Neural cell (in vitro differentiated cells): ENCODE data around the gene CCDC33. TPM values are rescaled to one million over a fixed set of nuclear protein-coding genes. Genes with fewer than 3 reads are reported as not detected.

Source experiments
- H2AFZ ChIP-seq: fragments of 200-600, 300-800 bp; sonication (generic), shearing (Covaris generic); 2 replicates; pipeline ENCODE4 v1.6.0; 2014; ENCODE audit warnings: low read depth, mild to moderate bottlenecking, antibody characterized with exemption, low read length, moderate library complexity
- H3F3A ChIP-seq: fragments of 200-600 bp; shearing (Covaris generic); 2 replicates; pipeline ENCODE4 v1.6.1; 2016; ENCODE audit warnings: mild to moderate bottlenecking, moderate library complexity, mixed read lengths, antibody characterized with exemption, low read length; ENCODE audit not compliant: insufficient read depth, poor library complexity, severe bottlenecking
- H3K27ac ChIP-seq: fragments of 200-600, 300-800 bp; sonication (generic), shearing (Covaris generic); 2 replicates; pipeline ENCODE4 v1.5.1; 2014; ENCODE audit warnings: mild to moderate bottlenecking, low read length, moderate library complexity
- H3K27me3 ChIP-seq: fragments of 300-800, 200-600 bp; sonication (generic), shearing (Covaris generic); 2 replicates; pipeline ENCODE4 v1.6.0; 2014; ENCODE audit warnings: mild to moderate bottlenecking, low read depth, low read length, moderate library complexity; ENCODE audit not compliant: insufficient read depth
- H3K36me3 ChIP-seq: fragments of 300-800, 200-600 bp; sonication (generic), shearing (Covaris generic); 2 replicates; pipeline ENCODE4 v1.5.1; 2014; ENCODE audit warnings: mild to moderate bottlenecking, antibody characterized with exemption, low read length, moderate library complexity; ENCODE audit not compliant: insufficient read depth
- H3K4me2 ChIP-seq: fragments of 300-800, 200-600 bp; sonication (generic), shearing (Covaris generic); 2 replicates; pipeline ENCODE4 v1.6.0; 2014; ENCODE audit warnings: mild to moderate bottlenecking, low read length
- H3K4me3 ChIP-seq: fragments of 300-800, 200-600 bp; sonication (generic), shearing (Covaris generic); 2 replicates; pipeline ENCODE4 v1.5.1; 2014; ENCODE audit warnings: mild to moderate bottlenecking, low read length, moderate library complexity
- H3K79me2 ChIP-seq: fragments of 200-600 bp; shearing (Covaris generic); replicated peaks from 2 replicates; pipeline ENCODE4 v1.6.0; 2014; ENCODE audit warnings: mild to moderate bottlenecking, low read length, moderate library complexity; ENCODE audit not compliant: insufficient read depth
- H3K9ac ChIP-seq: fragments of 300-800, 200-600 bp; sonication (generic), shearing (Covaris generic); 2 replicates; pipeline ENCODE4 v1.6.1; 2016; ENCODE audit warnings: mild to moderate bottlenecking, low read length, mixed read lengths
- H3K9me2 ChIP-seq: fragments of 200-600 bp; shearing (Covaris generic); 2 replicates; pipeline ENCODE4 v1.6.1; 2016; ENCODE audit warnings: mild to moderate bottlenecking, low read length, mixed read lengths; ENCODE audit not compliant: insufficient read depth
- H3K9me3 ChIP-seq: fragments of 200-600, 300-800 bp; sonication (generic), shearing (Covaris generic); 2 replicates; pipeline ENCODE4 v1.6.1; 2016; ENCODE audit warnings: mild to moderate bottlenecking, mixed run types, low read length, moderate library complexity, mixed read lengths
- H4K20me1 ChIP-seq: fragments of 200-600 bp; shearing (Covaris generic); 2 replicates; pipeline ENCODE4 v1.6.1; 2016; ENCODE audit warnings: mild to moderate bottlenecking, mixed run types; ENCODE audit not compliant: insufficient read depth
- CTCF ChIP-seq: fragments of 450-650 bp; IDR thresholded peaks from 2 replicates; pipeline ENCODE4 v1.5.1; 2014; ENCODE audit warnings: antibody characterized with exemption, mild to moderate bottlenecking, moderate library complexity; ENCODE audit not compliant: poor library complexity, severe bottlenecking
- EP300 ChIP-seq: fragments of 450-650 bp; conservative IDR thresholded peaks from 2 replicates; pipeline ENCODE4 v1.6.1; 2014; ENCODE audit warnings: antibody characterized with exemption, mild to moderate bottlenecking, moderate library complexity; ENCODE audit not compliant: poor library complexity, severe bottlenecking
- EZH2 ChIP-seq: fragments of 200-600, 300-800 bp; shearing (Covaris generic), sonication (generic); IDR thresholded peaks from 2 replicates; pipeline ENCODE4 v1.6.1; 2014; ENCODE audit warnings: antibody characterized with exemption, low read length, borderline replicate concordance, mild to moderate bottlenecking; ENCODE audit not compliant: insufficient read depth, poor library complexity, severe bottlenecking
- MXI1 ChIP-seq: fragments of 450-650 bp; conservative IDR thresholded peaks from 2 replicates; pipeline ENCODE4 v1.6.1; 2014; ENCODE audit warnings: antibody characterized with exemption, mild to moderate bottlenecking; ENCODE audit not compliant: poor library complexity, severe bottlenecking
- POLR2AphosphoS5 ChIP-seq: IDR thresholded peaks from 2 replicates; pipeline ENCODE4 v1.6.1; 2012
- RAD21 ChIP-seq: fragments of 450-650 bp; conservative IDR thresholded peaks from 2 replicates; pipeline ENCODE4 v1.6.1; 2014; ENCODE audit warnings: antibody characterized with exemption, mild to moderate bottlenecking, moderate library complexity
- REST ChIP-seq: IDR thresholded peaks from 2 replicates; pipeline ENCODE4 v1.6.1; 2012; ENCODE audit warnings: borderline replicate concordance
- SMC3 ChIP-seq: fragments of 450-650 bp; conservative IDR thresholded peaks from 2 replicates; pipeline ENCODE4 v1.6.1; 2014; ENCODE audit warnings: antibody characterized with exemption, mild to moderate bottlenecking, moderate library complexity; ENCODE audit not compliant: poor library complexity
- TAF1 ChIP-seq: IDR thresholded peaks from 2 replicates; pipeline ENCODE4 v1.6.1; 2012; ENCODE audit warnings: low read depth
- polyA plus RNA-seq: library from polyadenylated mRNA; depleted of rRNA; stranded (reverse); fragments of >200 nt; gene quantifications from 2 replicates; pipeline ENCODE4 v1.2.3, GENCODE V29; 2014

Gene CCDC33
- polyA plus RNA-seq, 1 donor from 2014 or later: 1.4 TPM

GRCh38 chr15:74208496-74208895 lies 27.6 kb upstream of the CCDC33 start:
- H3K9me2 ChIP-seq: no peaks in the 10 kb centered on the region
- H3K9me3 ChIP-seq: no peaks in the 10 kb centered on the region
- no peaks in the 10 kb centered on the region for H4K20me1 ChIP-seq
- no peak overlapping the region for H3K27ac ChIP-seq
- H3K4me3 ChIP-seq: no peak overlapping the region
- H3K79me2 ChIP-seq: no peaks in the 10 kb centered on the region
- TF ChIP-seq EZH2: no peak
- no peak for TF ChIP-seq RAD21
- no peak for TF ChIP-seq MXI1
- no peak for TF ChIP-seq REST
- TF ChIP-seq EP300: no peak
- TF ChIP-seq SMC3: no peak
- no peak for TF ChIP-seq CTCF
- TF ChIP-seq POLR2AphosphoS5: no peak
- TF ChIP-seq TAF1: no peak
- H3K27me3 ChIP-seq: no peaks in the 10 kb centered on the region
- H3K9ac ChIP-seq: peak overlapping the region; percentile 19
- H2AFZ ChIP-seq: peak overlapping the region; percentile 13
- H3F3A ChIP-seq: peaks cover 4% of the 10 kb centered on the region
- H3K36me3 ChIP-seq: no peaks in the 10 kb centered on the region
- no peak overlapping the region for H3K4me2 ChIP-seq

- Histone ChIP-seq H3K4me3 (no peak overlapping the region), H3K27ac (no peak overlapping the region), H3K9me3 (no peaks in the 10 kb centered on the region), H3K79me2 (no peaks in the 10 kb centered on the region), H3F3A (peaks cover 4% of the 10 kb centered on the region), H4K20me1 (no peaks in the 10 kb centered on the region), H3K27me3 (no peaks in the 10 kb centered on the region), H3K9ac (peak overlapping the region; percentile 19), H3K4me2 (no peak overlapping the region), H2AFZ (peak overlapping the region; percentile 13), H3K36me3 (no peaks in the 10 kb centered on the region), H3K9me2 (no peaks in the 10 kb centered on the region)
- TF ChIP-seq REST (no peak), RAD21 (no peak), TAF1 (no peak), EP300 (no peak), SMC3 (no peak)
Measured at GRCh38 chr15:74208901-74209559, 27.1 kb upstream of the CCDC33 start.
